ENCODE data around the gene C3orf80.
A peak's percentile ranks its signal among the peaks of the same experiment; 100 is the strongest.
"Not testable (repeated sequence)": the region's sequence is repeated elsewhere in the genome, so short reads cannot be mapped to it uniquely, and the experiment has no call there.

The C3orf80 gene

GRCh38 chr3:160217675-160218074 lies 7.5 kb upstream of the C3orf80 start:
- no peak for DNase-seq

- no peak for DNase-seq
Observed at GRCh38 chr3:160218136-160218535, 7.1 kb upstream of the C3orf80 start.

GRCh38 chr3:160220038-160220437 lies 5.2 kb upstream of the C3orf80 start:
- DNase-seq = no peak

- no peak for DNase-seq
Observed at GRCh38 chr3:160221019-160221418, 4.2 kb upstream of the C3orf80 start.

- DNase-seq = peak; percentile 5
Observed at GRCh38 chr3:160224256-160224655, 966 bp upstream of the C3orf80 start.

- no peak for DNase-seq
Observed at GRCh38 chr3:160224811-160225175, 429 bp upstream of the C3orf80 start.

GRCh38 chr3:160226026-160226907 lies 1.0 kb downstream of the C3orf80 start:
- peak; percentile 15 for DNase-seq

- no peak for DNase-seq
Observed at GRCh38 chr3:160227419-160227818, 2.2 kb downstream of the C3orf80 start.

- DNase-seq = no peak
Observed at GRCh38 chr3:160232014-160232413, 6.8 kb downstream of the C3orf80 start.

GRCh38 chr3:160240719-160241118 lies 15.5 kb downstream of the C3orf80 start:
- DNase-seq = not testable (repeated sequence)

- no peak for DNase-seq
Observed at GRCh38 chr3:160245261-160245800, 20.1 kb downstream of the C3orf80 start.

- DNase-seq = no peak
Observed at GRCh38 chr3:160247766-160248165, 22.5 kb downstream of the C3orf80 start.

GRCh38 chr3:160253298-160253697 lies 28.1 kb downstream of the C3orf80 start:
- DNase-seq = no peak

GRCh38 chr3:160257606-160258005 lies 32.4 kb downstream of the C3orf80 start:
- DNase-seq = no peak

- DNase-seq = no peak
Observed at GRCh38 chr3:160259589-160259988, 34.4 kb downstream of the C3orf80 start.

- no peak for DNase-seq
Observed at GRCh38 chr3:160260587-160261270, 35.5 kb downstream of the C3orf80 start.

- DNase-seq = no peak
Observed at GRCh38 chr3:160265088-160265487, 39.9 kb downstream of the C3orf80 start.

All from stimulated activated CD4-positive, alpha-beta T cell treated with anti-CD3 and anti-CD28 coated beads, Interleukin-15, amount 100 ng/mL, for 24 hours (primary cell).